GM12801 (cell line): ENCODE results near the gene SLC25A27.

Experiments
- TF ChIP-seq, protein P1 (sequence below): IDR thresholded peaks from one replicate; pipeline ENCODE4 v1.5.1; 2011; ENCODE audit warnings: control low read depth; ENCODE audit not compliant: insufficient read length; ENCODE audit errors: extremely low read depth

Gene SLC25A27

DNA sequence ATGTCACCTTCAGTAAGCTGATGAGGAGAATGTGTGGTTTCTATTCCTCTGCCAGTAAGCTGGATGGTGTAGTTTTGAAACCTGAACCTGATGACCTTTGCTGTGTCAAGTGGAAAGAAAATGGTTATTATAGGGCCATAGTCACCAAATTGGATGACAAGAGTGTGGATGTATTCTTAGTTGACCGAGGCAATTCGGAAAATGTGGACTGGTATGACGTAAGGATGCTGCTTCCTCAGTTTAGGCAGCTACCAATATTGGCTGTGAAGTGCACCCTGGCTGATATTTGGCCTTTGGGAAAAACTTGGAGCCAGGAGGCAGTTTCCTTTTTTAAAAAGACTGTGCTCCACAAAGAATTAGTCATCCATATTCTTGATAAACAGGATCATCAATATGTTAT, 36.9 kb downstream of the SLC25A27 start:
- TF ChIP-seq, protein P1, sequence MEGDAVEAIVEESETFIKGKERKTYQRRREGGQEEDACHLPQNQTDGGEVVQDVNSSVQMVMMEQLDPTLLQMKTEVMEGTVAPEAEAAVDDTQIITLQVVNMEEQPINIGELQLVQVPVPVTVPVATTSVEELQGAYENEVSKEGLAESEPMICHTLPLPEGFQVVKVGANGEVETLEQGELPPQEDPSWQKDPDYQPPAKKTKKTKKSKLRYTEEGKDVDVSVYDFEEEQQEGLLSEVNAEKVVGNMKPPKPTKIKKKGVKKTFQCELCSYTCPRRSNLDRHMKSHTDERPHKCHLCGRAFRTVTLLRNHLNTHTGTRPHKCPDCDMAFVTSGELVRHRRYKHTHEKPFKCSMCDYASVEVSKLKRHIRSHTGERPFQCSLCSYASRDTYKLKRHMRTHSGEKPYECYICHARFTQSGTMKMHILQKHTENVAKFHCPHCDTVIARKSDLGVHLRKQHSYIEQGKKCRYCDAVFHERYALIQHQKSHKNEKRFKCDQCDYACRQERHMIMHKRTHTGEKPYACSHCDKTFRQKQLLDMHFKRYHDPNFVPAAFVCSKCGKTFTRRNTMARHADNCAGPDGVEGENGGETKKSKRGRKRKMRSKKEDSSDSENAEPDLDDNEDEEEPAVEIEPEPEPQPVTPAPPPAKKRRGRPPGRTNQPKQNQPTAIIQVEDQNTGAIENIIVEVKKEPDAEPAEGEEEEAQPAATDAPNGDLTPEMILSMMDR, result no peak

DNA sequence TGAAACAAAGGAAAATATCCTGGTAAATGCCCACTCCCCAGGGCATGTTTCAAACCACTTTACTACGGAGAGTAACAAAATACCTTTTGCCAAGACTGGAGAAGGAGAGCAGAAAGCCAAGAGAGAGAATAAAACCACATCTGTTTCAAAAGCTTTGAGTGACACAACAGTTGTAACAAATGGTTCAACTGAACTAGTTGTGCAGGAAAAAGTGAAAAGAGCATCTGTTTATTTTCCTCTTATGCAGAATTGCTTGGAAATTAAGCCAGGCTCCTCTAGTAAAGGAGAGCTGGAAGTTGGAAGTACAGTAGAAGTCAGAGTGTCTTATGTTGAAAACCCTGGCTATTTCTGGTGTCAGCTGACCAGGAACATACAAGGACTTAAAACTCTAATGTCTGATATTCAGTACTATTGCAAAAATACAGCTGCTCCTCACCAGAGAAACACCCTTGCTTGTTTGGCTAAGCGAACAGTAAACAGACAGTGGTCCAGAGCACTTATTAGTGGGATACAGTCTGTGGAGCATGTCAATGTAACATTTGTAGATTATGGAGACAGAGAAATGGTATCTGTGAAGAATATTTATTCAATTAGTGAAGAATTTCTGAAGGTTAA, 37.5 kb downstream of the SLC25A27 start:
- TF ChIP-seq, protein P1, result no peak

DNA sequence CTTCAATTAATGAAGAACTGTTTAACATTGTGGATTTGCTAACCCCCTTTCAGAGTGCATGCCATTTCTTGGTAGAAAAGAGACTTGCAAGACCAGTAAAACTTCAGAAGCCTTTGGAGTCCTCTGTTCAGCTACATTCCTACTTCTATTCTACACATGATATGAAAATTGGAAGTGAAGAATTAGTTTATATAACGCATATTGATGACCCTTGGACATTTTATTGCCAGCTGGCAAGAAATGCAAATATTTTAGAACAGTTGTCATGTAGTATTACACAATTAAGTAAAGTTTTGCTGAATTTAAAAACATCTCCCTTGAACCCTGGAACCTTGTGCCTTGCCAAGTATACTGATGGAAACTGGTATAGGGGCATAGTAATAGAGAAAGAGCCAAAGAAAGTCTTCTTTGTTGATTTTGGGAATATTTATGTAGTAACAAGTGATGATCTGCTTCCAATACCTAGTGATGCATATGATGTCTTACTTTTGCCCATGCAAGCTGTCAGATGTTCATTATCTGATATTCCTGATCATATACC, 38.2 kb downstream of the SLC25A27 start:
- TF ChIP-seq, protein P1, result no peak

DNA sequence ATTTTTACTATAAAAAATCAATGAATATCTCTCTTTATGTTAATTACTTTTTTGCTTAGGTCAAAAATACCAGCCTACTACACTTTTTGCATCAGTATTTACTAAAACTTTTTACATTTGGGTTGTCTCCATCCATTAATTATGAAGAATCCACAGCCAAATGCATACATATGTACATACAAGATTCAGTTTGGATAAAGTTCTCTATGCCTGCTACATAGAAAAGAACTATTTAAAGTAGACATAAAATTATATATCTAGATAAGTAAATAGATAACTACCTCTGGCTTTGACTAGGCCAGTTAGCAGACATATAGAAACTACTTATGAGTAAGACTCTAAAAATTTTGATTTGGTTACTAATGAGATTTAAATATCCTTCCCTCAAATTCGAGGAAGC, 47.2 kb downstream of the SLC25A27 start:
- TF ChIP-seq, protein P1, result no peak

DNA sequence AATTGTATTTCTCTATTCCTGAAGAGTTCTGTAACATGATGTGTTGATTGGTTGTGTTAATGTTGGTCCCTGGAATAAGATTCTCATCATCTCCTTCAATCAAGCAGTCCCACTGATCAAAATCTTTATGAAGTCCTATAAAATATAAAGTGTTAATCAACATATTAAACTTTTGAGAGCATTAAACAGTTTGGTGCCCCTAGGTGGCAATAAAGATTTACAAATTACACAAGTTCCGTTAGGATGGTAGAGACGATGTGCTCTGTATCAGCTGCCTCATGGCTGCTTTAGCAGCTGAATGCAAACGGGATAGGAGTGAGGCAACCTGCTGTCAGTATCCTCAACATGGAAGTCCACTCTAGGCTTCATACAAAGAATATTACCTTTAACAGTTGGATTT, 51.8 kb downstream of the SLC25A27 start:
- TF ChIP-seq, protein P1, result no peak

DNA sequence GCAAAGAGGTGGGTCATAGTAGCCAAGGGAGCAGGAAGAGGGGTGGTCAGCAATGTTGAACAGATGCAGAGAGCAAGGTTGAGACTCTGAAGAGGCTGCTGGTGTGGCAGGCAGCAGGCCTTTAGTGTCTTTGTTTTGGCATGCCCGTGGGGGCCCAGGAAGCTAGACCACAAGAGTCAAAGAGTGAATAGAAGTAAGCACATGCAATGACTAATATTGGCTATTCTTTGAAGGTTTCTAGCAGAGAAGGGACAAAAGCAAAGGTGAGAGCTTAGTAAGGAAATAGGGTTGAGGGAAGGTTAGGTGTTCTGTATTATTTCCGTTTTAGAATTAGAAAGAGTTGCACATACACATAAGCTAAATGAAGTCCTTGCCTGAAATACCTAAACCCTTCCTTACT, 53.7 kb downstream of the SLC25A27 start:
- TF ChIP-seq, protein P1, result no peak

DNA sequence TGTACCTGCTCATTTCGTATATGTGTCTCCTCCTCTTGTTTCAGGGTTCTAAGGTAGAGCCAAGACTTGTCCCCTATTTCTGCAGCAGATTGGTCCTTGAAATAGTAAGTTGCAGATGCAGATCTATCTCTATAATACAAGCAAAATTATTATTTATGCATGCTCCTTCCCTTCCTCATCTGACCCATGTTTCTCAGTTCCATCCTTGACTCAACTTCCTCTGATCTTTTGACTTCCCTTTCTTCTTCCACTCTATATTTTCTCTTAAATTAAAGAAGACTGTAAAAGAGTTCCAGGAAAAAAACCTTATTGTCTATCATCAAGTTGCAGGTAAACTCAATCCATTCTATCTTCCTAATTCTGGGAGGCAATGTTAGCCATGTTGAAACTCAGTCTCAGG, 58.7 kb downstream of the SLC25A27 start:
- TF ChIP-seq, protein P1, result no peak

DNA sequence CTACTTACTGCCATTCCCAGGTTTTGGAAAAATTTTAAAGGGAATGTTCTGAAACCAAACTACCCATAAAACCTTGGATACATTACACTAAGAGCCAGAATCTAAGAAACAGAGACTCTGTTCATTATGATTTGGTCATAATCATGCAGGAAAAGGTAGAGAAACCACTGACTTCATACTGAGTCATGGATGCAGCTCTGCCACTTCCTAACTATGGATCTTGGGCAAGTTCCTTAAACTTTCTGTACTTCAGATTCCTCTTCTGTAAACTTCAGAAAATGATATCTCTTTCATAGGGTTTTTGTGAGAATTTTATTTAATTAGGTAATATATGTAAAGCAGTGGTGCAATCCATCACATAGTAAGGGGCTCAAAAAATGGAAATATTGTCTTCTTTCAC, 62.4 kb downstream of the SLC25A27 start:
- TF ChIP-seq, protein P1, result no peak
